ENCODE results near the gene NDUFB6.
"Not testable (repeated sequence)": the region's sequence is repeated elsewhere in the genome, so short reads cannot be mapped to it uniquely, and the experiment has no call there.

Gene NDUFB6

DNA sequence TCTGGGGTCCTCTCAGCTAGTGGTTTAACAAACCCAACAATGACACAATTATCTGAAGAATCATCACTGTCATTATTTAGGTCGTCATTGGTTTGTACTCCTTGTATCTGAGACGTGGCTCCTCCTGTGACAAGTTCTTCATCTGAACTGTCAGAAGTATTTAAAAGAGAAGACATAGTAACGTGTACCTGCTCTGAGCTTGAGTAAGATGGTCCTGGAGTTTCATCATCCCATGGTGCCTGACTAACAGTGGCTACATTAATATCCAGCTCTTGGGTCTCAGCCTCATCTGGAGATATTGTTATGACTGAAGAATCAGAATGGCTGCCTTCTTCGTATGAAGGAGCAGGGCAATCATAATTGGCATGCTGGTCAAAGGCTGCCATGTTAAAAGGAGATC is 29.9 kb downstream of the NDUFB6 start:
- H3K27ac ChIP-seq (ENCODE audit: low read length): no peak overlapping the region
- H3K9me3 ChIP-seq (ENCODE audit: control insufficient read depth in 1 of 2, low read length in 2 of 2): no peaks in the 10 kb centered on the region
- peaks cover 0 to 4% of the 10 kb centered on the region in 2 donors for H3K4me1 ChIP-seq (ENCODE audit: control insufficient read depth in 1 of 2, insufficient read depth in 2 of 2, low read length in 2 of 2)
- peaks cover 18 to 24% of the 10 kb centered on the region in 2 donors for H3K36me3 ChIP-seq (ENCODE audit: control insufficient read depth in 1 of 2, insufficient read depth in 2 of 2, low read length in 2 of 2)
- H3K4me3 ChIP-seq (ENCODE audit: low read depth in 1 of 2, low read length in 2 of 2): no peak overlapping the region
- H3K27me3 ChIP-seq (ENCODE audit: low read depth, low read length): no peaks in the 10 kb centered on the region

DNA sequence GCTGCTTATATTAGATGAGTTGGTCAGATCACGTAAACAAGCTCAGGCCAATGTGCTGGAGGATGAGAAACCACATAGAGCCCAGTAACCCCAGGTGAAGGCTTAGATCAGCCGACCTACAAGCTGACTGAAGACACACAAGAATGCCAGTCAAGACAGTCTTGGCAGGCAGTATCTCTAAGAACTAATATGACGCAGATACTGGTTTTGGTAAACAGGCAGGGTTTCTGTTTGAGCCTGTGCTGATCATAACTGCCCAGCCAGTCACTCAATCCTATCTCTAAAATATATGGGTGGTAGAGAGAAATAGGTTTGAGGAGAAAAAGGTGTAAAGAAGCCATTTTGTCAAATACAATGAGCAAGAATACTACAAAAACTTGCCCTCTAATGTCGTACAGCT is 39.1 kb downstream of the NDUFB6 start:
- Histone ChIP-seq H3K36me3 (ENCODE audit: control insufficient read depth in 1 of 2, insufficient read depth in 2 of 2, low read length in 2 of 2) (no peaks in the 10 kb centered on the region), H3K27me3 (ENCODE audit: low read depth, low read length) (no peaks in the 10 kb centered on the region), H3K27ac (ENCODE audit: low read length) (no peak overlapping the region)

DNA sequence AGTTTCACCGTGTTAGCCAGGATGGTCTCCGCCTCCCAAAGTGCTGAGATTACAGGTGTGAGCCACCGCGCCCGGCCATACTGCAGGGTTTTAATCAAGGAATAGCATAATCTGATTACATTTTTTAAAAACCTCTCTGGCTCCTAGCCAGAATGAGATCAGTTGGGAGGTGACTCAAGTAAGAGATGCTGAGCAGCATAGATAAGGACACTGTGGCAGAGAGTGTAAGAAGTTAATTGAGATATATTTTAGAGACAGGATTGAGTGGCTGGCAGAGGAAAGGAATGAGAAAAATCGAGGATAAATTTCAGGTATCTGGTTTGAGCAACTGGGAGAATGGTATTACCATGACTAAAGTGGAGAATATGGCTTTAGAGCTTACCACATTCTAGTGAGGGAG is 39.6 kb downstream of the NDUFB6 start:
- H3K27me3 ChIP-seq (ENCODE audit: low read depth, low read length): no peaks in the 10 kb centered on the region
- no peak overlapping the region for H3K27ac ChIP-seq (ENCODE audit: low read length)
- no peaks in the 10 kb centered on the region for H3K36me3 ChIP-seq (ENCODE audit: control insufficient read depth in 1 of 2, insufficient read depth in 2 of 2, low read length in 2 of 2)
- H3K4me3 ChIP-seq (ENCODE audit: low read depth in 1 of 2, low read length in 2 of 2): no peak overlapping the region
- no peaks in the 10 kb centered on the region for H3K9me3 ChIP-seq (ENCODE audit: control insufficient read depth in 1 of 2, low read length in 2 of 2)
- no peaks in the 10 kb centered on the region for H3K4me1 ChIP-seq (ENCODE audit: control insufficient read depth in 1 of 2, insufficient read depth in 2 of 2, low read length in 2 of 2)

More for the DNA sequence above, 39.1 kb downstream of the NDUFB6 start:
- no peaks in the 10 kb centered on the region for H3K9me3 ChIP-seq (ENCODE audit: control insufficient read depth in 1 of 2, low read length in 2 of 2)
- H3K4me3 ChIP-seq (ENCODE audit: low read depth in 1 of 2, low read length in 2 of 2): no peak overlapping the region
- no peaks in the 10 kb centered on the region for H3K4me1 ChIP-seq (ENCODE audit: control insufficient read depth in 1 of 2, insufficient read depth in 2 of 2, low read length in 2 of 2)

DNA sequence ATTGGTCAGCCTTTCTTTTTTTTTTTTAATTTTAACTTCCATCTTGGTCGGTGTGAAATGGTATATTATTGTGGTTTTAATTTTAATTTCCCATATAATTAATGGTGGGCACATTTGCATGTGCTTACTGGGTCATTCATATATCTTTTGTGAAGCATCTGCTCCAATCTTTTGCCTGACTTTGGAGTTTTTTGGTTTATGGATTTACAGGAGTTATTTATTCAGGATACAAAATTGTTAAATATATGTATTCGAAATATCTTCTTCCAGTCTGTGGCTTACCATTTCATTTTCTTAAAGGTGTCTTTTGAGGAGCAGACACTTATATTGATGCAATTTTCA is 46.3 kb downstream of the NDUFB6 start:
- H3K27ac ChIP-seq (ENCODE audit: low read length): peak overlapping the region; percentile 92
- no peaks in the 10 kb centered on the region for H3K27me3 ChIP-seq (ENCODE audit: low read depth, low read length)
- H3K9me3 ChIP-seq (ENCODE audit: control insufficient read depth in 1 of 2, low read length in 2 of 2): no peaks in the 10 kb centered on the region
- H3K36me3 ChIP-seq (ENCODE audit: control insufficient read depth in 1 of 2, insufficient read depth in 2 of 2, low read length in 2 of 2): no peaks in the 10 kb centered on the region
- H3K4me1 ChIP-seq (ENCODE audit: control insufficient read depth in 1 of 2, insufficient read depth in 2 of 2, low read length in 2 of 2): peaks cover 0 to 8% of the 10 kb centered on the region in 2 donors
- peak overlapping the region; percentile 73 to 95 for H3K4me3 ChIP-seq (ENCODE audit: low read depth in 1 of 2, low read length in 2 of 2)

DNA sequence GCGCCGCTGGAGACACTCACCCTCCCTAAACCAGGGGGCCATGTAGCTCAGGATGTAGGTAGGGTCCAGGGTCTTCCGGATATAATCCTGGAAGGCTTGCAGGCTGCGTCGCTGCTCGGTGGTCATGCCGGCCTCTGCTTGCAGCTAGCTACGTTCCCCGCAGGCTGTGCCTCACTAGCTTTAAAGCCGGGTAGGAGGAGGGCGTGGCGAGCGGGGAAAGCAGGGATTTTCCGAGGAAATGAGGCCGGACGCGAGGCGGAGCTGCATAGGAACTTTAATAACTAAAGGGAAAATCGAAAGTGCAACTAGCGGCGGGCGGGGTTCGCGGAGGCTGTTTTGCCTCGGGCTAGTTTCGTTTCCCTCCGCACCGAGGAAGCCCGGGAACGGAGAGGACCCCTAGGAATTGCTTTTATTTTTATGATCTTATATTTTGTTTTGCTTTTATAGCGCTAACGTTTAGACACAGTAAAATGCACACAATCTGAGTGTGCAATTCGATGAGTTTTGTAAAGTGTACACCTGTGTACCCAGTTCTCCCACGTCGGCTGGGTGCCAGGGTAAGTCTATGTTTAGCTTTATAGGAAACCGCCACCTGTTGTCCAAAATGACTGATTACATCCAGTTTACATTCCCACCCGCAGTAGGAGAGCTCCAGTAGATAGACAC is 46.8 kb downstream of the NDUFB6 start, which contains the start of gene RIGI:
TSS of gene RIGI (minus strand) at position 156 of the 666 bp plus-strand sequence. CDS start at position 126, 30 bp downstream.
- H3K4me1 ChIP-seq (ENCODE audit: control insufficient read depth in 1 of 2, insufficient read depth in 2 of 2, low read length in 2 of 2): peaks cover 0 to 8% of the 10 kb centered on the region in 2 donors
- H3K27me3 ChIP-seq (ENCODE audit: low read depth, low read length): no peaks in the 10 kb centered on the region
- peak within 1 kb of the TSS; percentile 92 for H3K27ac ChIP-seq (ENCODE audit: low read length)
- H3K4me3 ChIP-seq (ENCODE audit: low read depth in 1 of 2, low read length in 2 of 2): peak within 1 kb of the TSS; percentile 73 to 95
- H3K9me3 ChIP-seq (ENCODE audit: control insufficient read depth in 1 of 2, low read length in 2 of 2): no peaks in the 10 kb centered on the region
- no peaks in the 10 kb centered on the region for H3K36me3 ChIP-seq (ENCODE audit: control insufficient read depth in 1 of 2, insufficient read depth in 2 of 2, low read length in 2 of 2)

DNA sequence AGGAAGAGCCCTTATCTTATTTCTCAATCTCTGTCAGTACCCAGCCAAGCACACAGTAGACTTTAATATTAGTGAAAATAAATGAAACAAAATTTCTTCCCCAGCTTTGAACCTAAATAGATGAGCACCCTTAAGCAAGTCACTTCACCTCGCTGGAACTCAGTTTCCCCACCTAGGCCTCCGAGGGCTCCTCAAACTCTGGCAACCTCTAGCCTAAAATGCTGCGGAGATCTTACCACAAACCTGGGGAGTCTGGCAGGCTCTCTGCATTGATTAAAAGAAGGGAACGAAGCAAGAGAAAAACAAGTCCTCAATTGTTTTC is 47.3 kb downstream of the NDUFB6 start:
- Histone ChIP-seq H3K27me3 (ENCODE audit: low read depth, low read length) (no peaks in the 10 kb centered on the region), H3K4me1 (ENCODE audit: control insufficient read depth in 1 of 2, insufficient read depth in 2 of 2, low read length in 2 of 2) (peaks cover 0 to 8% of the 10 kb centered on the region in 2 donors), H3K27ac (ENCODE audit: low read length) (peak overlapping the region; percentile 92), H3K9me3 (ENCODE audit: control insufficient read depth in 1 of 2, low read length in 2 of 2) (no peaks in the 10 kb centered on the region), H3K36me3 (ENCODE audit: control insufficient read depth in 1 of 2, insufficient read depth in 2 of 2, low read length in 2 of 2) (no peaks in the 10 kb centered on the region), H3K4me3 (ENCODE audit: low read depth in 1 of 2, low read length in 2 of 2) (peak overlapping the region; percentile 73 to 95)

DNA sequence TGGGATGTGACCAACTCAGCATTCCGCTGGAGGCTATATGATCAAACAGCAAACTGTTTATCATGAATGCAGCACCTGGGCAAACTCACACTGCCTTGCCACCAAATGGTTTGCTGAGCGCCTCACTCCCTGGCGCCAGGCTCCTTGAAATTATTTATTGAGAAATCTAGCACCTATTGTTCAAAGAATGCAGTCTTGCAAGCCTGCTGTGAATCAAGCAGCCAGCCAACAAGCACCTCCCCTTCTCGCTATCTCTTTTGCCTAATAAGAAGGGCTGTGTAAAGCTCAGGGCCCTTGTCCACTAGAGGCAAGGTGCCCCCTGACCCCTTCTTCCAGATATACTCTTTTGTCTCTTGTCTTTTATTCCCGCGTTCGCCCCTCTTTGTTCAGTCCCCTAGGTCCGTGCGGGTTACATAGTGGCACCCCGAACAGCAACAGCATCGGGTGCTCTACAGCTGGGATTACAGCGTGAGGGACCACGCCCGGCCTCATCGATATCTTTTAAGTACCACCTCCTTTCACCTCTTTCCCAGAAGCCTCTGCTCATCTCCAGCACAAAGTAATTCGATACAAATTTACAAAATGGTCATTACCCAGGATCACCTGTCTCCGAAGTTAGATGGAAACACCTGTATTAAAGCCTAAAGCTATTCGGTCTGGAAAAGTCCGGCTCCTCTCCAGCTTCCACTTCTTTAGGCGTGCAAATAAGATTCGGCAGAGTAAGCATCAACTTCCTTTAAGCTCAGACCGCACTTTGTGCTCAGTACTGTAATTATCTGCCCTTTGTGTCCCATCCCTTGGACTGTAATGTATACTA is 47.9 kb downstream of the NDUFB6 start:
- Histone ChIP-seq H3K4me3 (ENCODE audit: low read depth in 1 of 2, low read length in 2 of 2) (peak overlapping the region; percentile 73 to 95), H3K36me3 (ENCODE audit: control insufficient read depth in 1 of 2, insufficient read depth in 2 of 2, low read length in 2 of 2) (no peaks in the 10 kb centered on the region), H3K27ac (ENCODE audit: low read length) (peak overlapping the region; percentile 92), H3K4me1 (ENCODE audit: control insufficient read depth in 1 of 2, insufficient read depth in 2 of 2, low read length in 2 of 2) (peaks cover 0 to 8% of the 10 kb centered on the region in 2 donors), H3K9me3 (ENCODE audit: control insufficient read depth in 1 of 2, low read length in 2 of 2) (no peaks in the 10 kb centered on the region), H3K27me3 (ENCODE audit: low read depth, low read length) (no peaks in the 10 kb centered on the region)

DNA sequence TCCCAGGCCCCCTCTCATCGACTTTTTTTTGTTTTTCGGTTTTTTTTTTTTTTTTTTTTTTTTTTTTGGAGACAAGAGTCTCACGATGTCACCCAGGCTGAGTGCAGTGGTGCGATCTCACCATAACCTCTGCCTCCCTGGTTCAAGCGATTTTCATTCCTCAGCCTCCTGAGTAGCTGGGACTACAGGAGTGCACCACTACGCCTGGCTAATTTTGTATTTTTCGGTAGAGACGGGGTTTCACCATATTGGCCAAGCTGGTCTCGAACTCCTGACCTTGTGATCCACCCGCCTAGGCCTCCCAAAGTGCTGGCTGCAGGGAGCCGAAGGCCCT is 48.4 kb downstream of the NDUFB6 start:
- H3K27ac ChIP-seq (ENCODE audit: low read length); H3K4me1 ChIP-seq (ENCODE audit: control insufficient read depth in 1 of 2, insufficient read depth in 2 of 2, low read length in 2 of 2); H3K9me3 ChIP-seq (ENCODE audit: control insufficient read depth in 1 of 2, low read length in 2 of 2); H3K27me3 ChIP-seq (ENCODE audit: low read depth, low read length); H3K36me3 ChIP-seq (ENCODE audit: control insufficient read depth in 1 of 2, insufficient read depth in 2 of 2, low read length in 2 of 2): not testable (repeated sequence)
- peak overlapping the region; percentile 73 to 95 for H3K4me3 ChIP-seq (ENCODE audit: low read depth in 1 of 2, low read length in 2 of 2)

DNA sequence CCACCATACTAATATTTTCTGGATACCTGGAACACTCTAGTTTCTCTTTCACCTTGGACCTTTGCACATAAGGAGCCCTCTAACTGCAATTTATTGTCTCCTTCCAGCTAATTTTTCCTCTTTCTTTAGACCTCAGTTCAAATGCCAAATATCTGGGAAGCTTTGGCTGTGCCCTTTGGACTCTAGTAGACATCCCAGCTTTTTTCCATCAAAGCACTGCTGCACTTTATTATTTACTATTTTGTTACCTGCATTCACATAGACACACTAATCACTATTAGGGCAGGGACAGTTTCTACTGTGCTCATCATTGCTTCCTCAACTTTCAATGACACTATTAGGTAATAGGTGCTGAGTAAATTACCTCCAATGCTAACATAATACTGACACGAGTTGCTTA is 49.0 kb downstream of the NDUFB6 start:
- H3K9me3 ChIP-seq (ENCODE audit: control insufficient read depth in 1 of 2, low read length in 2 of 2): no peaks in the 10 kb centered on the region
- peaks cover 0 to 8% of the 10 kb centered on the region in 2 donors for H3K4me1 ChIP-seq (ENCODE audit: control insufficient read depth in 1 of 2, insufficient read depth in 2 of 2, low read length in 2 of 2)
- no peak overlapping the region for H3K27ac ChIP-seq (ENCODE audit: low read length)
- no peaks in the 10 kb centered on the region for H3K27me3 ChIP-seq (ENCODE audit: low read depth, low read length)
- H3K36me3 ChIP-seq (ENCODE audit: control insufficient read depth in 1 of 2, insufficient read depth in 2 of 2, low read length in 2 of 2): no peaks in the 10 kb centered on the region
- no peak overlapping the region for H3K4me3 ChIP-seq (ENCODE audit: low read depth in 1 of 2, low read length in 2 of 2)

DNA sequence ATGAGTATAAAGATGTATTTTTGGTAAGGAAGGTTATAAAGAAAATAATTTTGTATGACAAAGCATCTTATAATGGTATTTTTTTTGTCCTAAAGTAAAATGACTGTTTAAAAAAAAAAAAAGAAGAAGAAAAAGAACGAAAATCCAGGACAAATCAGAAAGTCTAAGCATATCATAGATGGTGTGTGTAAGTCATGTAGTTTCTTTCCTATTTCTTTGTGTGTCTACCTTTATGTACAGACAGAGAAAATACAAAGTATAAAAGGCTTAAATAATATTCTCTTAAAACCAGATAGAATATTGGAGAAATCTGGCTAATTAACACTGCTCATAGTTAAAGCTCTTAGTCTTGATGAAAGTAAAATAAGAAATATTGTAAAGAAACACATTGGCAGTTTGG is 54.7 kb downstream of the NDUFB6 start:
- H3K4me1 ChIP-seq (ENCODE audit: control insufficient read depth in 1 of 2, insufficient read depth in 2 of 2, low read length in 2 of 2): no peaks in the 10 kb centered on the region
- no peak overlapping the region for H3K27ac ChIP-seq (ENCODE audit: low read length)
- no peaks in the 10 kb centered on the region for H3K27me3 ChIP-seq (ENCODE audit: low read depth, low read length)
- no peaks in the 10 kb centered on the region for H3K9me3 ChIP-seq (ENCODE audit: control insufficient read depth in 1 of 2, low read length in 2 of 2)
- no peak overlapping the region for H3K4me3 ChIP-seq (ENCODE audit: low read depth in 1 of 2, low read length in 2 of 2)
- no peaks in the 10 kb centered on the region for H3K36me3 ChIP-seq (ENCODE audit: control insufficient read depth in 1 of 2, insufficient read depth in 2 of 2, low read length in 2 of 2)

DNA sequence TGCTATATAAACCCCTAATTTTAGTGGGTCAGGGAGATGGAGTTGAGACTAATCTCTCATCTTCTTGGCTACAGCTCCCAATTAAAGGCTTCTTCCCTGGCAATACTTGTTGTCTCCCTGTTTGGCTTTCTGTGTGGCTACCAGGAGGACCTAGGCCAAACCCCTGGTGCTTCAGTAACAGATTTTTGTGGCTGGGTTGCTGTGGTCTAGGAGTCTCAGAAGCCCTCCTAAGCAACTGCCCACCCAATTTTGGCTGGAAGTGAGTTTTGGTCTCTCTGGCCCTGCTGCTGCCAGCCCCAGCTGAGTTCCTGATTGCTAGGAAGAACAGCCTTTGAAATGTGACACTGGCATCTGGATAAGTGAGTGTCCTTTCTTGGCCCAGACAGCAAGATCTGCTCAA is 56.7 kb downstream of the NDUFB6 start:
- H3K4me3 ChIP-seq (ENCODE audit: low read depth in 1 of 2, low read length in 2 of 2): no peak overlapping the region
- no peak overlapping the region for H3K27ac ChIP-seq (ENCODE audit: low read length)
- H3K27me3 ChIP-seq (ENCODE audit: low read depth, low read length): no peaks in the 10 kb centered on the region
- no peaks in the 10 kb centered on the region for H3K36me3 ChIP-seq (ENCODE audit: control insufficient read depth in 1 of 2, insufficient read depth in 2 of 2, low read length in 2 of 2)
- H3K9me3 ChIP-seq (ENCODE audit: control insufficient read depth in 1 of 2, low read length in 2 of 2): no peaks in the 10 kb centered on the region
- no peaks in the 10 kb centered on the region for H3K4me1 ChIP-seq (ENCODE audit: control insufficient read depth in 1 of 2, insufficient read depth in 2 of 2, low read length in 2 of 2)

DNA sequence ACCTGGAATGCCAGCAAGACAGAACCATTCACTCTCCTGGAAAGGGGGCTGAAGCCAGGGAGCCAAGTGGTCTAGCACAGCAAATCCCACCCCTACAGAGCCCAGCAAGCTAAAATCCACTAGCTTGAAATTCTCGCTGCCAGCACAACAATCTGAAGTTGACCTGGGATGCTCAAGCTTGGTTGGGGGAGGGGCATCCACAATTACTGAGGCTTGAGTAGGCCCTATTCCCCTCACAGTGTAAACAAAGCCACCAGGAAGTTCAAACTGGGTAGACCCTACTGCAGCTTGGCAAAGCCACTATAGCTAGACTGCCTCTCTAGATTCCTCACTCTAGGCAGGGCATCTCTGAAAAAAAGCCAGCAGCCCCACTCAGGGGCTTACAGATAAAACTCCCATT is 64.2 kb downstream of the NDUFB6 start:
- Histone ChIP-seq H3K36me3 (ENCODE audit: control insufficient read depth in 1 of 2, insufficient read depth in 2 of 2, low read length in 2 of 2) (no peaks in the 10 kb centered on the region), H3K27me3 (ENCODE audit: low read depth, low read length) (no peaks in the 10 kb centered on the region)

More for the DNA sequence above, 64.2 kb downstream of the NDUFB6 start:
- Histone ChIP-seq H3K4me3 (ENCODE audit: low read depth in 1 of 2, low read length in 2 of 2) (no peak overlapping the region), H3K27ac (ENCODE audit: low read length) (no peak overlapping the region), H3K4me1 (ENCODE audit: control insufficient read depth in 1 of 2, insufficient read depth in 2 of 2, low read length in 2 of 2) (no peaks in the 10 kb centered on the region), H3K9me3 (ENCODE audit: control insufficient read depth in 1 of 2, low read length in 2 of 2) (no peaks in the 10 kb centered on the region)

All from muscle layer of duodenum (tissue), 2 donors.